GM12878 (cell line): ENCODE data around the gene PCED1B.

Experiments
- BCL11A ChIP-seq: IDR thresholded peaks from 2 replicates; pipeline ENCODE4 v1.6.1; 2011; ENCODE audit warnings: low read depth, low read length
- TARDBP ChIP-seq: IDR thresholded peaks from 2 replicates; pipeline ENCODE4 v1.6.1; 2016; ENCODE audit warnings: borderline replicate concordance
- TF ChIP-seq, protein P1 (sequence below), 3 experiments: IDR thresholded peaks in 2 of 3; conservative IDR thresholded peaks in 1 of 3; 2 replicates each; pipeline ENCODE4 v1.5.1; 2011; ENCODE audit warnings: low read depth in 3 of 3, low read length in 3 of 3, mild to moderate bottlenecking in 3 of 3, control low read depth in 2 of 3, moderate library complexity in 2 of 3, inconsistent platforms in 1 of 3, mixed read lengths in 1 of 3; ENCODE audit not compliant: control insufficient read depth in 2 of 3, insufficient read depth in 1 of 3; ENCODE audit errors: extremely low read depth in 1 of 3
- TF ChIP-seq, protein P2 (sequence below): IDR thresholded peaks from 2 replicates; pipeline ENCODE4 v1.6.1; 2012; ENCODE audit warnings: mild to moderate bottlenecking, low read depth, low read length
- TF ChIP-seq, protein P3 (sequence below): IDR thresholded peaks from 2 replicates; pipeline ENCODE4 v1.6.1; 2012; ENCODE audit warnings: low read depth, low read length, improper control_type of control experiment

DNA sequence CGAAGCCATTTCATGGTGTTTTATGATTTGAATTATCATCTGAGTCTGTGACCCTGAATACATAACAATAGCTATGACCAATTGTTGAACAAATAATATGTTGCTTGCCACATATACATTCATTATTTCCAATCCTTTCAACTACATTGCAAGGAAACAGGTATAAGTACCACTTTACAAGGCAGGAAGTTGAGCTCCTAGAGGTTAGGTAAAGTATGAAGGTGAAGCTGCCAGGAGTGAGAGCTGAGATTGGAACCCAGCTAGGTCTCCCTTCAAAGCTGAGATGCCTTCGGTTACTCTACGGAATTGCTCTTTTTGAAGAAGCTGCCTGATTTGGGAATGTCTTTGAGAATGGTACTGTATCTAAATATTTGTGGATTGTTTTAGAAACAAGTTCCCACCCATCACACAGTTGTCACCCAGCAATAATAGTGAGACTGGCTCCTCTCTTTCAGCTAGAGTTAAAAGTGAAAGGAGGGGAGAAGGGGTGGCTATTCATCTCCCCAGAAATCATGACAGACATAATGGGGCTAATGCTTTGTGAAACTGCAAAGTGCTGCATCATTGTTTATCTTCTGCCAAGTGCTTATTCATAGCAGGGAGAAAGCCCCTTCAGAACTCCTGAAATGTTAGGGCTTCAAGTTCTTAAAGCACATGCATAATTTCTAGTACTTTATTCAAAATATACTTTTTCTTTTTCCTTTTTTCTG is 76.2 kb downstream of the PCED1B start:
- no peak for TF ChIP-seq BCL11A
- TF ChIP-seq, protein P1, sequence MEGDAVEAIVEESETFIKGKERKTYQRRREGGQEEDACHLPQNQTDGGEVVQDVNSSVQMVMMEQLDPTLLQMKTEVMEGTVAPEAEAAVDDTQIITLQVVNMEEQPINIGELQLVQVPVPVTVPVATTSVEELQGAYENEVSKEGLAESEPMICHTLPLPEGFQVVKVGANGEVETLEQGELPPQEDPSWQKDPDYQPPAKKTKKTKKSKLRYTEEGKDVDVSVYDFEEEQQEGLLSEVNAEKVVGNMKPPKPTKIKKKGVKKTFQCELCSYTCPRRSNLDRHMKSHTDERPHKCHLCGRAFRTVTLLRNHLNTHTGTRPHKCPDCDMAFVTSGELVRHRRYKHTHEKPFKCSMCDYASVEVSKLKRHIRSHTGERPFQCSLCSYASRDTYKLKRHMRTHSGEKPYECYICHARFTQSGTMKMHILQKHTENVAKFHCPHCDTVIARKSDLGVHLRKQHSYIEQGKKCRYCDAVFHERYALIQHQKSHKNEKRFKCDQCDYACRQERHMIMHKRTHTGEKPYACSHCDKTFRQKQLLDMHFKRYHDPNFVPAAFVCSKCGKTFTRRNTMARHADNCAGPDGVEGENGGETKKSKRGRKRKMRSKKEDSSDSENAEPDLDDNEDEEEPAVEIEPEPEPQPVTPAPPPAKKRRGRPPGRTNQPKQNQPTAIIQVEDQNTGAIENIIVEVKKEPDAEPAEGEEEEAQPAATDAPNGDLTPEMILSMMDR (IDR thresholded peaks at IDR 0.05 in 2 of 3, conservative IDR thresholded peaks at IDR 0.05 in 1 of 3; ENCODE audit: control insufficient read depth in 2 of 3, extremely low read depth in 1 of 3, insufficient read depth in 1 of 3, low read depth in 3 of 3, low read length in 3 of 3): no peak
- no peak for TF ChIP-seq TARDBP
- TF ChIP-seq, protein P2, sequence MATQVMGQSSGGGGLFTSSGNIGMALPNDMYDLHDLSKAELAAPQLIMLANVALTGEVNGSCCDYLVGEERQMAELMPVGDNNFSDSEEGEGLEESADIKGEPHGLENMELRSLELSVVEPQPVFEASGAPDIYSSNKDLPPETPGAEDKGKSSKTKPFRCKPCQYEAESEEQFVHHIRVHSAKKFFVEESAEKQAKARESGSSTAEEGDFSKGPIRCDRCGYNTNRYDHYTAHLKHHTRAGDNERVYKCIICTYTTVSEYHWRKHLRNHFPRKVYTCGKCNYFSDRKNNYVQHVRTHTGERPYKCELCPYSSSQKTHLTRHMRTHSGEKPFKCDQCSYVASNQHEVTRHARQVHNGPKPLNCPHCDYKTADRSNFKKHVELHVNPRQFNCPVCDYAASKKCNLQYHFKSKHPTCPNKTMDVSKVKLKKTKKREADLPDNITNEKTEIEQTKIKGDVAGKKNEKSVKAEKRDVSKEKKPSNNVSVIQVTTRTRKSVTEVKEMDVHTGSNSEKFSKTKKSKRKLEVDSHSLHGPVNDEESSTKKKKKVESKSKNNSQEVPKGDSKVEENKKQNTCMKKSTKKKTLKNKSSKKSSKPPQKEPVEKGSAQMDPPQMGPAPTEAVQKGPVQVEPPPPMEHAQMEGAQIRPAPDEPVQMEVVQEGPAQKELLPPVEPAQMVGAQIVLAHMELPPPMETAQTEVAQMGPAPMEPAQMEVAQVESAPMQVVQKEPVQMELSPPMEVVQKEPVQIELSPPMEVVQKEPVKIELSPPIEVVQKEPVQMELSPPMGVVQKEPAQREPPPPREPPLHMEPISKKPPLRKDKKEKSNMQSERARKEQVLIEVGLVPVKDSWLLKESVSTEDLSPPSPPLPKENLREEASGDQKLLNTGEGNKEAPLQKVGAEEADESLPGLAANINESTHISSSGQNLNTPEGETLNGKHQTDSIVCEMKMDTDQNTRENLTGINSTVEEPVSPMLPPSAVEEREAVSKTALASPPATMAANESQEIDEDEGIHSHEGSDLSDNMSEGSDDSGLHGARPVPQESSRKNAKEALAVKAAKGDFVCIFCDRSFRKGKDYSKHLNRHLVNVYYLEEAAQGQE: no peak
- TF ChIP-seq, protein P3, sequence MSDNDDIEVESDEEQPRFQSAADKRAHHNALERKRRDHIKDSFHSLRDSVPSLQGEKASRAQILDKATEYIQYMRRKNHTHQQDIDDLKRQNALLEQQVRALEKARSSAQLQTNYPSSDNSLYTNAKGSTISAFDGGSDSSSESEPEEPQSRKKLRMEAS: no peak
